IMR-90 (cell line): ENCODE measurements around the gene SNCA.

Experiments used
- BHLHE40 ChIP-seq: fragments of 150-350 bp; IDR thresholded peaks from 2 replicates; pipeline ENCODE4 v1.6.1; 2016; ENCODE audit warnings: mild to moderate bottlenecking, low read depth, low read length
- CHD1 ChIP-seq: IDR thresholded peaks from 2 replicates; pipeline ENCODE4 v1.6.1; 2012; ENCODE audit warnings: low read depth, low read length, improper control_type of control experiment
- MAZ ChIP-seq: IDR thresholded peaks from 2 replicates; pipeline ENCODE4 v1.6.1; 2012; ENCODE audit warnings: low read depth, mild to moderate bottlenecking, low read length, improper control_type of control experiment, moderate library complexity, borderline replicate concordance
- POLR2A ChIP-seq: IDR thresholded peaks from 2 replicates; pipeline ENCODE4 v1.6.1; 2012; ENCODE audit warnings: mild to moderate bottlenecking, low read depth, low read length
- RAD21 ChIP-seq: IDR thresholded peaks from 2 replicates; pipeline ENCODE4 v1.6.1; 2012; ENCODE audit warnings: low read length, improper control_type of control experiment
- TF ChIP-seq, protein P1 (sequence below): conservative IDR thresholded peaks from 2 replicates; pipeline ENCODE4 v1.5.1; 2012; ENCODE audit warnings: mild to moderate bottlenecking, low read depth, low read length, improper control_type of control experiment
- TF ChIP-seq, protein P2 (sequence below): fragments of 150-350 bp; IDR thresholded peaks from 2 replicates; pipeline ENCODE4 v1.6.1; 2016; ENCODE audit warnings: low read depth, mild to moderate bottlenecking, low read length, moderate library complexity, borderline replicate concordance

DNA sequence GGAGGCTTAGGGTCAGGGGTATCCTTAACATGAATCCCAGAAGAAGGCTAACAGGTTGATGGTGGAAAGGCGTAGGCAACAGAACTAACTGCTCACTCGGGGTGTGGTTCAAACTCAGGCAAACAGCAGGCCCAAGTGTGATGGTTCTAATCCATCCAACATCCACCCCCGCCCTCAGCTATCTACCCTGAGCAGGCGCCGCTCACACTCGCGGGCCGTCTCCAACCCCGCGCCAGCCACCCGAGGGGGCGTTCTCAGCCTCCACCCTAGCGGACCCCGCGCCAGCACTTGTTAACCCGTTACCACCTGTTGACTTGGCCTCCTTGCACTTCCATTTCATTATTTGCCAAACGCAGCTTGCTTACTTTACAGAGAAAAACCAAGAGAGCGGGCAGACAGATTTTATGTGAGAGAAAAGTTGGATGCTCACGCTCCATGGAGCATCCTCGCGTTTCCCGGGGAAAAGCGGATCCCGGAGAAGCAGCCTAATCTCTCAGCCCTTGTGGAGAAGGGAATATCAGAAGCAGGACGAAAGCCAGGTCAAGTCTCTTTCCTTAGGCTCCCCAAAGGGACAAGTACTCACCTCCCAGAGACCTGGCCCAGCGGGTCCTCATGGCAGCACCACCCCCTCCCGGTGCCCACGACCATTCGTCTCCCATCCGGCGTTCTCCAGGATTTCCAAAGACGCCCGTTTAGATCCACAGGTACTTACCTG, 773 bp downstream of the SNCA start:
- TF ChIP-seq CHD1 (no peak), MAZ (no peak), POLR2A (no peak), RAD21 (no peak), BHLHE40 (no peak)
- TF ChIP-seq, protein P1, sequence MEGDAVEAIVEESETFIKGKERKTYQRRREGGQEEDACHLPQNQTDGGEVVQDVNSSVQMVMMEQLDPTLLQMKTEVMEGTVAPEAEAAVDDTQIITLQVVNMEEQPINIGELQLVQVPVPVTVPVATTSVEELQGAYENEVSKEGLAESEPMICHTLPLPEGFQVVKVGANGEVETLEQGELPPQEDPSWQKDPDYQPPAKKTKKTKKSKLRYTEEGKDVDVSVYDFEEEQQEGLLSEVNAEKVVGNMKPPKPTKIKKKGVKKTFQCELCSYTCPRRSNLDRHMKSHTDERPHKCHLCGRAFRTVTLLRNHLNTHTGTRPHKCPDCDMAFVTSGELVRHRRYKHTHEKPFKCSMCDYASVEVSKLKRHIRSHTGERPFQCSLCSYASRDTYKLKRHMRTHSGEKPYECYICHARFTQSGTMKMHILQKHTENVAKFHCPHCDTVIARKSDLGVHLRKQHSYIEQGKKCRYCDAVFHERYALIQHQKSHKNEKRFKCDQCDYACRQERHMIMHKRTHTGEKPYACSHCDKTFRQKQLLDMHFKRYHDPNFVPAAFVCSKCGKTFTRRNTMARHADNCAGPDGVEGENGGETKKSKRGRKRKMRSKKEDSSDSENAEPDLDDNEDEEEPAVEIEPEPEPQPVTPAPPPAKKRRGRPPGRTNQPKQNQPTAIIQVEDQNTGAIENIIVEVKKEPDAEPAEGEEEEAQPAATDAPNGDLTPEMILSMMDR = no peak
- TF ChIP-seq, protein P2, sequence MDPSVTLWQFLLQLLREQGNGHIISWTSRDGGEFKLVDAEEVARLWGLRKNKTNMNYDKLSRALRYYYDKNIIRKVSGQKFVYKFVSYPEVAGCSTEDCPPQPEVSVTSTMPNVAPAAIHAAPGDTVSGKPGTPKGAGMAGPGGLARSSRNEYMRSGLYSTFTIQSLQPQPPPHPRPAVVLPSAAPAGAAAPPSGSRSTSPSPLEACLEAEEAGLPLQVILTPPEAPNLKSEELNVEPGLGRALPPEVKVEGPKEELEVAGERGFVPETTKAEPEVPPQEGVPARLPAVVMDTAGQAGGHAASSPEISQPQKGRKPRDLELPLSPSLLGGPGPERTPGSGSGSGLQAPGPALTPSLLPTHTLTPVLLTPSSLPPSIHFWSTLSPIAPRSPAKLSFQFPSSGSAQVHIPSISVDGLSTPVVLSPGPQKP = no peak
